Stimulated activated CD4-positive, alpha-beta T cell treated with anti-CD3 and anti-CD28 coated beads, Interleukin-1b, Interleukin-23, amount 100 ng/mL, for 1 hour (primary cell): ENCODE data around the gene IFT52.

ENCODE experiments used
- DNase-seq, 2 donors: peaks; one replicate each; pipeline ENCODE4 v3.0.0-alpha.2; 2020; ENCODE audit warnings: low read depth in 2 of 2

IFT52 gene, protein sequence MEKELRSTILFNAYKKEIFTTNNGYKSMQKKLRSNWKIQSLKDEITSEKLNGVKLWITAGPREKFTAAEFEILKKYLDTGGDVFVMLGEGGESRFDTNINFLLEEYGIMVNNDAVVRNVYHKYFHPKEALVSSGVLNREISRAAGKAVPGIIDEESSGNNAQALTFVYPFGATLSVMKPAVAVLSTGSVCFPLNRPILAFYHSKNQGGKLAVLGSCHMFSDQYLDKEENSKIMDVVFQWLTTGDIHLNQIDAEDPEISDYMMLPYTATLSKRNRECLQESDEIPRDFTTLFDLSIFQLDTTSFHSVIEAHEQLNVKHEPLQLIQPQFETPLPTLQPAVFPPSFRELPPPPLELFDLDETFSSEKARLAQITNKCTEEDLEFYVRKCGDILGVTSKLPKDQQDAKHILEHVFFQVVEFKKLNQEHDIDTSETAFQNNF

DNA sequence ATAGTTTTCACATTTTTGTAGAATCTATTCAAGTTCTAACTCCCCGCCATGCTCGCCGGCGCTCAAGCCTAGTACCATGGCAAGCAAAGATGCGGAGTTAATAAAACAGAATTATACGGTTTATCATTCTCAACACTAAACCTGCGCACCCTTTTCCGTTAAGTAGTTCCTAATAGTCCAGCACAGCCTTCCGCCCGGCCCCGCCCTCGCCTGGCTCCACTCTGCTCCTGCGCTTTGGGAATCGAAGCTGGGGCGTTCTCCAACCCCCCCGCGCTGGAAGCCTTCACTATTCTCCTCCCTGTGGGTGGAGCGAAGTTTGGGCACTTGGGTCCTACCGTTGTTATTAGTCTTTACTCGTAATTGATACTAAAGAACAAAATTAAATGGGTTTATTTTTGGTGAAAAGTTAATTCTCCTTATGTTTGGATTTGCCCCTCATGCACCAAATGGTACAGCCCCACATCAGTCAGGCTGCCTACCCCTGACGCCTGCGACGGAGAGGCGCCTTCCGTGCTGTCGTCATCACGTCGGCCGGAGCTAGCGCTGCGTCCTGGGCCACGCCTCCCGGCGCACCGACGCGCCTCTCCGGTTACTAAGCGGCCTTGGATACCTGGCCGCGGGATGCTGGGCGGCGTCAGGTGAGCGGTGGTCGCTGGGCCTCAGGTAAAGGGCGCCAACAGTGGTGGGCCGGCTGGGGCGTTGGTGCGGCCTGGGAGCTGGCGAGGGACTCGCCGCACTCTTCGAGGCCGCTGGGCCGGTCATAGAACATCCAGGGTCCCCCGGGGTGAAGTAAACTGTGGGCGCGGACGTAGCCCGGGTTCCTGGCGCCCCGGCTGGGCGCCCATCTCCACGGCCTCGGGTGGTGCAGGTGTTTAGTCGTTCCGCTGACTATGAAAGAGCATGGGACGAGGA, at the start of gene IFT52:
Gene IFT52, plus strand, starts transcription at position 546 of the 912 bp plus-strand sequence. CDS start 3,762 bp downstream, outside the sequence.
- peak; percentile 53 to 71 for DNase-seq

DNA sequence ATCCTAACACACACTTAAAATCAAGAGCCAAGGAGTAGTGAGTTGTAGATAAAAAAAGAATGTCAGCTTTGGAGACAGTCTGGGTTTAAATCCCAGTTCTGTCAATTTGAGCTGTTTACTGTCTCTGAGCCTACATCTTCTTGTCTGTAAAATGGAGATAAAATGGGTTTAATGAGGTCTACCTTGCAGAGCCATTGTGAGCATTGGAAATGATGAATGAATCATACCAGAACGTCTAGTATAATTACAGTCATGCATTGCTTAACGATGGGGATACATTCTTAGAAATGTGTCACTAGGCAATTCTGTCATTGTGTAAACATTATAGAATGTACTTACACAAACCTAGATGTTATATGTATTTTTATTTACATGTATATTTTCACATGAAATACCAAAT, 49.5 kb upstream of the IFT52 start:
- no peak for DNase-seq

DNA sequence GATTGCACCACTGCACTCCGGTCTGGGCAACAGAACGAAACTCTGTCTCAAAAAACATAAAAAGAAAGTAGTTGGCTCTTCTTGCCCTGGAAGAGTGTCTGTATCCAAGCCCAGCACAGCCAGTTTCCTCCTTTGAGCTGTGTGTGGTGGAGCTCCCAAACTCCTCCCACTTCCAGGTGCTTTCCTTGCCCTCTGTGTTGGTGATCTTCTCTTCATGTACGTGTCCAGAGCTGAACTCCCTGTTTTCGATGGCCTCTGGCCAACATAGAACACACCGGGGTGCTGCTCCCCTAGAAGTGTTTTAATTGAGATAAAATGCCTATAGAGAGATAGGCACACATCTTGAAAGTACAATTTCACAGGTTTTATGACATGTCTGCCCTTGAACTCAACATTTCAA, 48.6 kb upstream of the IFT52 start:
- no peak for DNase-seq

DNA sequence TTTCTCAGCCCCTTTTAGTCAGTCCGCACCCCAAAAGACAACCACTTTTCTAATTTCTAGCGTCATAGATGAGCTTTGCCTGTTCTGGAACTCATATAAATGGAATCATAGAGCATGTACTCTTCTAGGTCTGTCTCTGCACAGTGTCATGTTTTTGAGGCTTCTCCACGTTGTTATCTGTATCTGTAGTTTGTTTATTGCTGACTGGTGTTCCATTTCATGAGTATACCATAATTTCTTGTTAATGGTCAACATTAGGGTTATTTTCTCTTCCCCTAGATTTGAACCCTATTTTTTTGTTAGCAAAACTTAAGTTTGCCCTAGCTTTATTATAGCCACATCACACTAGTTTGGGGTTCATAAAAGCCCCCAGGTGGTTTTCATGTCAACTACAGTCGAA, 48.1 kb upstream of the IFT52 start:
- DNase-seq = no peak

DNA sequence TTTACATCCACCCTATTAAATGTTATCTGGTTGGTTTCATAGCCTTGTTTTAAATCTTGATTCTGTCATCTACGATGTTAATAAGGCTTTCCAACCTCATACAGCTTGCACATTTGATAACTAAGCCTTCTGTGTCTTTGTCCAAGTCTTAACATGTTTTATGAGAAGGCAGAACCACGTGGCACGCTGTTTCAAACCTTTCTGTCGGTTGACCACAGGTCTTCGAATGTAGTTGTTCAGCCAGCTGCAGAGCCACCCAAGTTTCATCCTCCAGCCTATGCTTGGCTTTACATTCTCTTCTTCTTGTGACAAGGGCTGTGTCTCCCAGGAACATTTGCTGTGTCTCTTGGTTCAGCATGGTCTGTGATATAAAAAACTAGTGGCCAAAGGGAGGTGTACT, 47.6 kb upstream of the IFT52 start:
- no peak for DNase-seq

DNA sequence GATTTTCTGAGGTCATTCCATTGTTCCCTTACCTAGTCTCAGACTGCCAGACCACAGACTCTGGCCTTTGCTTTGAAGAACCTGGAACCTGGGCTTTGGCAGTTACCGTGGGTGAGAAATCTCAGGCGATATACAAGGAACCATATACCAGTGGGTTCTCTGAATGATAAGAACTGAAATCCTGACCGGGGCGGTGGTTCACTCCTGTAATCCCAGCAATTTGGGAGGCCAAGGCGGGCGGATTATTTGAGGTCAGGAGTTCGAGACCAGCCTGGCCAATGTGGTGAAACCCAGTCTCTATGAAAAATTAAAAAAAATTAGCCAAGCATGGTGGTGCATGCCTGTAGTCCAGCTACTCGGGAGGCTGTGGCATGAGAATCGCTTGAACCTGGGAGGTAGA, 46.2 kb upstream of the IFT52 start:
- DNase-seq = no peak

DNA sequence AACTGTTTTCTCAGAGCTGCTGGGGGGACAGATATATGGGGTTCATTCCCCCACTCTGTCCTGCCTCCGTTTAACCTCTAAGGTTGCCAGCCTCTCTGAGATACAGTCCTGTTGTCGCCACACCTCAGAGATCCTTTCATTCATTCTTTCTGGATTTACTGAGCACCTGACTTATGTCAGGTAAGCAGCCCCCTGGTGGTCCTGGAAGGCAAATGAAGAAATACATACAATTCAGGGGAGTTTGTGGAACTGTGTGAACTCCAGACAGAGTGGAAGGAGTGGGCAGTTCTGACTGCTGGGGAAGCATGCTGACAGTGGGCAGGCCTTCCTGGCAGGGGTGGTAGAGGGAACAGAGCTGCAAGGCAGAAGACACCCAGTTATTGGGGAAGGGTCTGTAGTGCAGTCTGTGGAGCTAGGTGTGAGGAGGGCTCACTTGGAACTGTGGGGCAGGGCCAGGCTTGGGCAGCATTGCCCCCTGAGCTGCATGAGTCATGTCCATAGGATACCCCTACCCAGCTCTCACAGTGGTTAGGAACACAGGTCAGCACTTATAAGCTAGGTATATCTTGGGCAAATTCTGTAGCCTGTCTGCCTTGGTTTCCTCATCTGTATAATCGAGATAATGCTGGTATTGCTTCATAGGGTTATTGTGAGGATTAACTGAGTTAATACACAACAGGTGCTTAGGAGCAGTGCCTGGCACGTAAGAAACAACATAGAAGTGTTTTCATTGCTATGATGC, 44.7 kb upstream of the IFT52 start:
- no peak for DNase-seq

DNA sequence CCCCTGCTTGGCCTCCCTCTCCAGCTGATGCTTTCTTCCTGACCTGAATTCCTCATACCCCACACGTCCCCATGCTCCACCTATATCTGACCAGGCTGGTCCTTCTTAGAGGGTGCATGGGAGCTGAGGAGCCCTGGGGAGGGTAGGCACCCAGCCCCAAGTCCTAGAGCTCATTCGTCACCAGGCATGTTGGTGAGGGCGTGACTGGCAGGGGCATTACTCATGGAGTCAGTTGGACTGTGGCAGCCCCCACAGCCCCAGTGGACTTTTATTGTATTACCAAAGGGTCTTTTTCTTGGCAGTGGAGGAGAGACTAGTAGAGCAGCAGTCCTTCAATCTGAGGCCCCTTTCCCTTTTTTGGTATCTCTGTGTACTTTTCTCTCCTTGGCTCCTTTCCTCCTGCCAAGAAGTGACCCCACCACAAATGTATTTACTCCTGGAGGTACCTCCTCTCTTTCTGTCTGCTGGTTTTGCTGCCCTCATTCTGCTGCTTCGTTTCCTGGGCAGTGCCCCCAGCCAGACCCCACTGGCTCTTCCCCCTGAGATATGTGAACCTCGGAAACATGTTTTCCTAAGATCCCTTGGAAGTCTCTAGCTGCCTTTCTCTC, 42.4 kb upstream of the IFT52 start:
- no peak for DNase-seq

DNA sequence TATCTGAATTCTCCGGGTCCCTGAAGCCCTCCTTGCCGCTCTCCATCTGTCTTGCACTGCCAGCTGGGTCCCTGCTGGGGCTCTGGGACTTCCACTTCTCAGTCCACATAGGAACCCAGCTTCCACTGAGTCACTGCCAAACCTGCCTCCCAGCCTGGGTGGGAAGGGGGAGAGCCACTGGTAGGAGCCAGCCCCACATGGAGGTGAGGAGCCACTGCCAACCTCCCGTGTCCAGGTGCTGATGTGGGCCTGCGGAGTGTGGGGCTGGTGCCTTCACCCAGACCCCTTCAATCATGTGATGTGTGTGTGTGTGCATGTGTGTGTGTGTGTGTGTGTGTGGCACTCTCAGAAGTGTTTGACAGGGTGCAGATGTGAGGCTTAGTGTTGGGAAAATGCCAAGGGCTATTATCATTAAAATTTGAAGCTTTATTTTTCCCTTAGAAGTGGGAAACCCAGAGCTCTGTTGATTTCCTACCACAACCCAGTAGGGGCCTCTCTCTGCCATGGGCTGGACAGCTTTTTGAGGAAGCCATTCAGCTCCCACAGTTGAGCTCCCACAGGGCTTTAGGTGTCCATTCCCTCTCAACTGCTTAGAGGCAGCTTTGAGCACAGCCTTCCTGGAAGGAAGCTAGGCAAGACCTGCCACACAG, 41.2 kb upstream of the IFT52 start:
- DNase-seq = no peak

DNA sequence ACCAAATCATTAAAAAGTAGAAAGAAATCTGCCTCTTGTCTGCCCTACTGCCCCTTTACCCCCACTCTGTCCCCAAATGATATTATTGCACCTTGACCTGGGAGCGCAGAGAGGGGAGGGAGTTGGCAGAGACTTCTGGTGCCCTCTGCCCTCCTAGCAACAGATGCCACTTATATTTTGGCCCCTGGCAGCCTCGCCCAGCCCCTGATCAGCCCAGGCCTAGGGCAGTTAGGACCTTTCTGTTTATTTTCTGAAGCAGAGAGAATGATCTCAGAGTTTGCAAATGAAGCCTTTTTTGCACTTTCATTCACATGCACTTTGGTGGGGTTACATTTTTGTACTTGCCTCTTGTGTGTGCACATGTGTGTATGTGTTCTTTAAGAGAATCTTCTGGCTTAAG, 40.3 kb upstream of the IFT52 start:
- no peak for DNase-seq

DNA sequence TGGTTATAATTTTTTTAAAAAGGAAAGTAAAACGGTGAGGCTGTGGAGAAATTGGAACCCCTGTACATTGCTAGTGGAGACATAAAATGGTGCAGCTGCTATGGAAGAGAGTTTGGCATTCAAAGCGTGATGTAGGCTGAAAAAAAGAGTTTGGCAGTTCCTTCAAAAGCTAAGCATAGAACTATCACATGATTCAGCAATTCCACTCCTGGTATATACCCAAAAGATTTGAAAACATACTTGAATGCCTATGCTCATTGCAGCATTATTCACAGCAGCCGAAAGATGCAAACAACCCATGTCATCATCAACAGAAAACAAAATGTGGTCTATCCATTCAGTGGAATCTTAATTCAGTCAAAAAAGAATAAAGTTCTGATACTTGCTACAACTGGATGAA, 36.4 kb upstream of the IFT52 start:
- no peak for DNase-seq

DNA sequence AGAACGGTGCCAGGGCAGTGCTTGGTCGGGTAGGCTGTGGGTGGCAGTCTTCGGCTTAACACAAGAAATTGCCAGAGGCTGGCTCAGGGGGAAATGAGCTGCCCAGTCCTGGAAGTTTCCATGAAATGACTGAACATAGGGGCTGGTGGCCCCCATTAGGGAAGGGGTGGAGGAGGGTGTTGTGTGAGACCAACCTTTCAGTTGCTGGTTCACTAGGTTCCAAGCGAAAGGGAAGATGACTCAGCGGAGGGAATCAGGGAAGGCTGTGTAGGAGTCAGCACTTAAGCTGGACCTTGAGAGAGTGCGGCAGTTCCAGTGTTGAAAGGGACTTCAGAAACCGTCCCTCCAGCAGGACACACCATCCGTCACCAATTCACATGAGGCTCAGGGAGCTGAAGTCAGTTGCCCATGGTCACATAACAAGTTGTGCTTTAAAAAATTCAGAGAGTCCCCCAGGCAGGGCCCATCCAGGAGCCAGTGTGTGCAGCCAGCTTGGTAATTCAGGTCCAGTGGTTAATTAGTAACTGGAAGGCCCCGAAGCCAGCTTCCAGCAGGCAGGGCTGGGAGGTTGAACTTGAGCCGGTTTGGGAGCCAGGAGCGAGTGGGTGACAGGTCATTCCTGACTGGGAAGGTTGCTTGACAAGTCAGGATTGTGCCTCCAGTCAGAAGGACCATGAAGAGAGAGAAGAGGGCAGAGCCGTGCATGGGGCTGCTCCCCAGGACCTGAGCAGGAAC, 32.2 kb upstream of the IFT52 start, which contains the start of gene SGK2:
Gene SGK2, plus strand, starts transcription at position 616 of the 735 bp plus-strand sequence. CDS start 7,469 bp downstream, outside the sequence.
- DNase-seq = no peak

DNA sequence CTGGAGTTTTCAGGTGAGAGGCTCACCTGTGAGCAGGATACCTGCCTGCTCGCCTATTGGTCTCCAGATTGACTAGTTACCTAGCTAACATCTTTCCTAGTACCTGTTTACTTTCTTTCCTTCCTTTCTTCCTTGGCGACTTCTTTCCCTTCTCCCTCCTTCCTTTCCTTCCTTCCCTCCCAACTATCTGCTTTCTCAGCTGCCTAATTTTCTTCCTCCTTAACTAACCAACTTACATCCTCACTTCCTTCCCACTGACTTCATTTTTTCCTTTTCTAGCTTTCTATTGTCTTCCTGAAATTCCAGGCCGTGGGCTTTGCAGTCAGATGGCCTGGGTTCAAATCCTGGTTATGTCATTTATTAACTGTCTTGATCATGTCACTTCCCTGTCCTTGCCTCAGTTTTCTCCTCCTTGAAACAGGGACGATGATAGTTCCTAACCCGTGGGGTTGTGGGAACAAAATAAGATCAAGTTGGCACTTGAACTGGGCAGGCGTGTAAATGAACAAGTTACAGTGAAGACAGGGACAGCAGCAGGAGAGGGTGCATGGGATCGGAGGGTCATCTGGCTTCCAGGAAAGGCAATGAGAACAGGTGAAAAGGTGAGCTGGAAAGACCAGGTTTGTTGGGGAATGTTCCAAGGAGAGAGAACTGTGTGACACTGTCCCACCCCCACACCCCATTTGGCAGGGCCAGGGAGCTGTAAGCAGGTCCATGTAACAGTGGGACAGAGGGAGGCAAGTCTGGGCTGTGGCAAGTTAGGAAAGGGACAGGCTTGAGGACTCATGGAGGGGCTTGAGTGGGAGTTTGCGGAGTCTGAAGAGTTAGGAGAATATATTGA, 31.4 kb upstream of the IFT52 start:
- no peak for DNase-seq

DNA sequence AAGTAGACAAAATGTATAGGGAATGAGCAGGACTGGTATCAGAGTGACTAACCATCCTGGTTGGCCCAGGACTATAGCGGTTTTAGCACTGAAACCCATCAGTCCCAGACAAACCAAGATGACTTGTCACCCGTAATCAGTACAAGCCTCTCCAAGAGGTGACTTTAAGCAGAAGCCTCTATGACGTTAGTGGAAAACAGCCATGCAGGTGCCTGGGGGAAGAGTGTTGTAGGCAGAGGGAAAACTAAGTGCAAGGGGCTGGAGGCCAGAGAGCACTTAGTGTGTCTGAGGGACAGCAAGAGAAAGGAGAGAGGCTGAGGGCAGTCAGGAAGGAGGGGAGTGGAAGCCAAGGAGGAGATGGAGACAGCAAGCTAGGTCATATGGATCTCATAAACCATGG, 29.8 kb upstream of the IFT52 start:
- no peak for DNase-seq

DNA sequence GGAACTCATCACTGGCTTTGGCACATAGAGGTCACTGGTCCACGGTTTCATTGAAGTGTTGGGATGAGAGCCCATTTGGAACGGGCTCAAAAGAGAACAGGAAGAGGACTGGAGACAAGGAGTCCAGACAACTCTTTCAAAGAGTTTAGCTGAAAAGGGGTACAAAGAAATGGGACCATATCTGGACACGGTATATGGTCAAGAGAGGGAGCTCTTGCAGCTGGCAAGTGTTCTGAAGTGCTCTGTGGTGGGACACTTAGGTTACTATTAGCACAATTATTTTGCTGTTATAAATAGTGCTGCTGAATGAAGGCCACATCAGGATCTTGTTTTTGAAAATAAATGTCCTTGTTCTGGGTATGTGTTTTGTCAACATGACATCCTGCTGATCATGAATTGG, 27.3 kb upstream of the IFT52 start:
- DNase-seq = no peak

DNA sequence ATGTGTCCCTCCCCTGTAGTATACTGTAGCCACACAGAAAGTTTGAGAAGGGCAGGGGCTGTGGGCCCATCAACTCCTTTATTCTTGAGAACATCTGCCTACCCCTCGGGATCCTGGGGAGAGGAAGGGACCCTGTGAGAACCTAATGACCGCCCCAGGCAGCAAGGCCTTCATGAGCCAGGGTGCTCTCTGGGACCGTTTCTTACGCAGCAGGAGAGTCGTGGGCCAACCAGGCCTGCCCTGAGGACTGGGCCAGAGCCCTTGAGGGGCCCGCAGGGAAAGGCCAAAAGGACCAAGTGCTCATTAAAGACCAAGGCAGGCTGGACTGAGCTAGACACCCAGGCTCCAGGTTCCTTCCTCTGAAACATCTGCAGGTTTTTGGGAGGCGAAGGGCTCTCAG, 26.7 kb upstream of the IFT52 start:
- DNase-seq = no peak

DNA sequence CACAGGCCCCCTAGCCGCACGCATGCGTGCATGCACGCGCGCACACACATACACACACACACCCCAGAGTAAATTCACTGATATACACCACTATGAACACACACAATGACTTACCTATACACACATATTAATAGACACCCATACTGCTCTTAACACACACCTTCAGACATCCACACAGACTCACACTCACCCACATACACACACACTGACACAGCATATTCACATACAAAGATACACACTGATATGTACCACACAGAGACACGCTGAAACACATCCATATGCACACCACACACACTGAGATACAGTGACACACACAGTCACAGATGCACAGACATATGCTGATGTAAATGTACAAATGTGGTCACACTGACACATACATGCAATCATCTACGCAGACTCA, 26.3 kb upstream of the IFT52 start:
- no peak for DNase-seq

DNA sequence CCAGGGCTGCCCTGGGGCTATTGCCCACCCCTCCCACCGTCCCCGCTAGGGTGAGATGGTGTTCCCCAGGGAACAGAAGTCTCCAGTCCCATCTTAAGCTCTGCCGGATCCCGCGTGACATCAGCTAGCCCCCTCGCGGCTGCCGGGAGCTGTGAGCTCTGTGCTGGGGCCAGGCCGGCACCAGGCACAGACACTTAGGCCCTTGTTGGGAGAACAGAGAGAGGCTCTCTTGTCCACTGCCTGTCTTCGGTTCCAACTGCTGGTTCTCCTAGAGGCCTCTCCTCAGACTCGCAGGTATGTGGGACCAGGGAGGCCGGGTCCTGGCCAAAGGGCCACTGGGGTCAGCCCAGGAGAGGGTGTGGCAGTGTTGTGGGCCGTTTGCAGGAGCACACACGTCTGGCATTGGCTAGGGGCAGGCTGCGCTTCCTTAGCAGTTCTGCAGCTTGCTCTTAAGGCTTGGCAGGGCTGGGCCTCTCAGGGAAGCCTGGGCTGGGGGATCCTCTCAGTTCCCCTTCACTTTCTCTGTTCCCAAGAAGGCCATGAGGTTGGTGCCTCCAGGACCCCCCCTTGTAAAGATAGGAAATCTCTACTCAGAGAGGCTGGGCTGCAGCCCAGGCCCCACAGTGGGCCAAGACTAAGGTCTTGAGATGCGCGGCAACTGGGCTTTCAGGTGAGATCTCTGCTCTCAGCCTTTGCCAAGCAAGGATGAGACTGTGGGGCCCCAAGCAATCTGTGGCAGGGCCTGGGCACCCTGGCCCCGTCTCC, 25.6 kb upstream of the IFT52 start:
- DNase-seq = no peak

DNA sequence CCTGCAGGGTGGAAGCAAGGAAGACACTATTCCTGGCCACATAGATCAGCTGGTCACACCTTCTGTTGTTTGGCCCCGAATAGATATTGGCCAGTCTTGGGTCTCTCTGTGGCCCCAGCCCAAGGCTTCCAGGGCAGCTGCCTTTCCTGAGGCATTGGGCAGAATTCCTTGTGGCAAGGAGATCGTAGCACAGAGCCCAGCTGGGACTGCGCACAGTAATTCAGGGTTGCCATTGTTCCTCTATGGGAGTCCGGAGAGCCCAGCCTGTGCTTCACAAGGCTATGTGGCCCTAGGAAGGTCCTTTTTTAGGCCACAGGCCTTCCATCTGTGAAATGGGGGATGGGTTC, 25.0 kb upstream of the IFT52 start:
- DNase-seq = no peak
